NT2/D1 (cell line): ENCODE measurements around the gene SCARB1.
A peak's percentile ranks its signal among the peaks of the same experiment; 100 is the strongest.

Experiments used
- DNase-seq: peaks from one replicate; pipeline ENCODE4 v3.0.0-alpha.2; 2011; ENCODE audit warnings: low read depth, low spot score
- H3K27me3 ChIP-seq: 2 replicates; pipeline ENCODE4 v1.6.0; 2011; ENCODE audit warnings: mild to moderate bottlenecking; ENCODE audit not compliant: insufficient read length, insufficient read depth
- H3K36me3 ChIP-seq: 2 replicates; pipeline ENCODE4 v1.6.1; 2011; ENCODE audit warnings: mild to moderate bottlenecking, low read length, mixed read lengths; ENCODE audit not compliant: insufficient read depth, insufficient read length
- H3K4me1 ChIP-seq: 2 replicates; pipeline ENCODE4 v1.5.1; 2011; ENCODE audit not compliant: insufficient read depth, insufficient read length
- H3K4me3 ChIP-seq: 2 replicates; pipeline ENCODE4 v1.5.1; 2011; ENCODE audit warnings: low read depth; ENCODE audit not compliant: insufficient read length
- H3K9ac ChIP-seq: 2 replicates; pipeline ENCODE4 v1.6.0; 2011; ENCODE audit warnings: low read depth; ENCODE audit not compliant: insufficient read length
- H3K9me3 ChIP-seq: 2 replicates; pipeline ENCODE4 v1.5.1; 2011; ENCODE audit warnings: mild to moderate bottlenecking, low read length; ENCODE audit not compliant: insufficient read depth
- SUZ12 ChIP-seq: IDR thresholded peaks from 2 replicates; pipeline ENCODE4 v1.6.1; 2011; ENCODE audit not compliant: insufficient read length, insufficient read depth; ENCODE audit errors: extremely low read depth
- YY1 ChIP-seq: IDR thresholded peaks from 2 replicates; pipeline ENCODE4 v1.6.1; 2011; ENCODE audit not compliant: insufficient read length, insufficient read depth
- ZNF274 ChIP-seq: IDR thresholded peaks from 2 replicates; pipeline ENCODE4 v1.6.1; 2011; ENCODE audit warnings: mild to moderate bottlenecking, low read depth, low read length

Gene SCARB1

GRCh38 chr12:124874188-124874587, 10.5 kb upstream of the SCARB1 start:
- Histone ChIP-seq H3K27me3 (no peaks in the 10 kb centered on the region), H3K9me3 (no peaks in the 10 kb centered on the region), H3K4me1 (peaks cover 8% of the 10 kb centered on the region), H3K9ac (no peak overlapping the region), H3K4me3 (no peak overlapping the region), H3K36me3 (no peaks in the 10 kb centered on the region)
- no peak for DNase-seq
- TF ChIP-seq YY1, result no peak
- TF ChIP-seq ZNF274, result no peak
- no peak for TF ChIP-seq SUZ12

GRCh38 chr12:124872068-124872719, 8.5 kb upstream of the SCARB1 start:
- TF ChIP-seq SUZ12 (no peak), ZNF274 (no peak), YY1 (no peak)
- H3K9me3 ChIP-seq, result no peaks in the 10 kb centered on the region
- peak overlapping the region; percentile 6 for H3K9ac ChIP-seq
- H3K36me3 ChIP-seq, result no peaks in the 10 kb centered on the region
- peaks cover 12% of the 10 kb centered on the region for H3K4me1 ChIP-seq
- no peak overlapping the region for H3K4me3 ChIP-seq
- DNase-seq, result no peak
- no peaks in the 10 kb centered on the region for H3K27me3 ChIP-seq

- Histone ChIP-seq H3K36me3 (no peaks in the 10 kb centered on the region), H3K9me3 (no peaks in the 10 kb centered on the region), H3K9ac (no peak overlapping the region), H3K27me3 (peaks cover 4% of the 10 kb centered on the region), H3K4me3 (no peak overlapping the region), H3K4me1 (peaks cover 12% of the 10 kb centered on the region)
- no peak for DNase-seq
- TF ChIP-seq ZNF274, result no peak
- TF ChIP-seq YY1, result no peak
- TF ChIP-seq SUZ12, result no peak
These were observed 7.6 kb upstream of the SCARB1 start for GRCh38 chr12:124871297-124871696.

- H3K9me3 ChIP-seq, result no peaks in the 10 kb centered on the region
- H3K36me3 ChIP-seq, result no peaks in the 10 kb centered on the region
- TF ChIP-seq SUZ12 (no peak), ZNF274 (no peak), YY1 (no peak)
- H3K27me3 ChIP-seq, result peaks cover 7% of the 10 kb centered on the region
- peaks cover 12% of the 10 kb centered on the region for H3K4me1 ChIP-seq
- no peak overlapping the region for H3K4me3 ChIP-seq
- no peak overlapping the region for H3K9ac ChIP-seq
- no peak for DNase-seq
These were observed 6.9 kb upstream of the SCARB1 start for GRCh38 chr12:124870515-124870914.

GRCh38 chr12:124869059-124869665, 5.5 kb upstream of the SCARB1 start:
- Histone ChIP-seq H3K4me1 (peaks cover 14% of the 10 kb centered on the region), H3K36me3 (no peaks in the 10 kb centered on the region), H3K9me3 (no peaks in the 10 kb centered on the region), H3K4me3 (no peak overlapping the region), H3K27me3 (peaks cover 8% of the 10 kb centered on the region), H3K9ac (no peak overlapping the region)
- no peak for DNase-seq
- TF ChIP-seq YY1 (no peak), SUZ12 (no peak), ZNF274 (no peak)

DNA sequence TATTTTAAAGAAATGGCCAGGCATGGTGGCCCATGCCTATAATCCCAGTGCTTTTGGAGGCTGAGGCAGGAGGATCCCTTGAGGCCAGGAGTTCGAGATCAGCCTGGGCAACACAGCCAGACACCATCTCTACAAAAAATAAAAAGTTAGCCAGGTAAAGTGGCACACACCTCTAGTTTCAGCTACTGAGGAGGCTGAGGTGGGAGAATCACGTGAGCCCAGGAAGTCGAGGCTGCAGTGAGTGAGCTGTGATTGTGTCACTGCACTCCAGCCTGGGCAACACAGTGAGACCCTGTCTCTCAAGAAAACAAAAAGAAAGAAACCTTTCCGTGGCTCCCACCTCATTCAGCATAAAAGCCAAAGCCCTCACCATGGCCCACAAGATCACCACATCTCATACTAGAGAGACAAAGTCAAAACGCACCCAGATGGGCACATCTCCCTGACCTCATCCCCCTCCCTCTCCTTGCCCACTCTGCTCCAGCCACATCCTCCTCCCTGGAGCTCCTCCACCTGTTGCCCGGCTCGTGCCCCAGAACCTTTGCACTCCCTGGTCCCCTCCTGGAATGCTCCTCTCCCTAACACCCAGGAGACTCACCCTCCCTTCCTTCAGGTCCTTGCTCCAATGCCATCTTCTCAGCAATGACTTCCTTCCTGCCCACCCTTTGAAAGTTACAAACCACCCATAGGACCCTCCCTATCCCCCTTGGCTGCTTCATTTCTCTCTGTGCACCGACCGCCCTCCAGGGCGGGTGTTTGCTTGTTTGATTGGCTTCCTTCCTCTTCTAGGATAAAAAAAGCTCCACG, 4.8 kb upstream of the SCARB1 start:
- no peak for DNase-seq
- H3K4me1 ChIP-seq, result peaks cover 14% of the 10 kb centered on the region
- H3K4me3 ChIP-seq, result no peak overlapping the region
- H3K9ac ChIP-seq, result no peak overlapping the region
- H3K27me3 ChIP-seq, result peaks cover 8% of the 10 kb centered on the region
- H3K9me3 ChIP-seq, result no peaks in the 10 kb centered on the region
- H3K36me3 ChIP-seq, result no peaks in the 10 kb centered on the region
- TF ChIP-seq SUZ12, result no peak
- no peak for TF ChIP-seq YY1
- TF ChIP-seq ZNF274, result no peak

GRCh38 chr12:124867401-124867930, 3.8 kb upstream of the SCARB1 start:
- peaks cover 14% of the 10 kb centered on the region for H3K4me1 ChIP-seq
- DNase-seq, result no peak
- TF ChIP-seq SUZ12, result no peak
- TF ChIP-seq YY1, result no peak
- no peak for TF ChIP-seq ZNF274
- H3K9me3 ChIP-seq, result no peaks in the 10 kb centered on the region
- peaks cover 8% of the 10 kb centered on the region for H3K27me3 ChIP-seq
- H3K36me3 ChIP-seq, result no peaks in the 10 kb centered on the region
- H3K4me3 ChIP-seq, result no peak overlapping the region
- no peak overlapping the region for H3K9ac ChIP-seq
